Chondrocyte (in vitro differentiated cells): ENCODE data around the gene ACSL5. TPM values are rescaled to one million over a fixed set of nuclear protein-coding genes. Genes with fewer than 3 reads are reported as not detected.
"Not testable (repeated sequence)": the region's sequence is repeated elsewhere in the genome, so short reads cannot be mapped to it uniquely, and the experiment has no call there.

Experiments used
- DNase-seq: peaks from one replicate; pipeline ENCODE4 v3.0.0; 2021; ENCODE audit warnings: mixed read lengths, low spot score
- H3K27ac Mint-ChIP-seq: one replicate; pipeline ENCODE4 v1.8.0; 2021; ENCODE audit warnings: mild to moderate bottlenecking, moderate library complexity, mixed read lengths; ENCODE audit not compliant: unreplicated experiment
- H3K27me3 Mint-ChIP-seq: 2 replicates; pipeline ENCODE4 v1.8.0; 2021; ENCODE audit warnings: low read depth, mixed read lengths
- H3K36me3 Mint-ChIP-seq: 2 replicates; pipeline ENCODE4 v1.8.0; 2021; ENCODE audit warnings: low read depth, mixed read lengths
- H3K4me1 Mint-ChIP-seq: 2 replicates; pipeline ENCODE4 v1.8.0; 2021; ENCODE audit warnings: low read depth, mild to moderate bottlenecking, mixed read lengths
- H3K4me3 Mint-ChIP-seq: one replicate; pipeline ENCODE4 v1.8.0; 2021; ENCODE audit warnings: mild to moderate bottlenecking, moderate library complexity, mixed read lengths; ENCODE audit not compliant: unreplicated experiment
- H3K9me3 Mint-ChIP-seq: 2 replicates; pipeline ENCODE4 v1.8.0; 2021; ENCODE audit warnings: low read depth, mixed read lengths
- total RNA-seq: library from RNA; stranded (reverse); gene quantifications from 3 replicates; pipeline ENCODE4 v1.2.1, GENCODE V29; 2021
- TF ChIP-seq, protein P1 (sequence below): fragments of 200-600 bp; sonication (generic); IDR thresholded peaks from 2 replicates; pipeline ENCODE4 v1.5.0; 2021; ENCODE audit warnings: antibody characterized with exemption, mild to moderate bottlenecking, moderate library complexity

The ACSL5 gene
- total RNA-seq, 1 donor from 2014 or later, result 0.27 TPM

DNA sequence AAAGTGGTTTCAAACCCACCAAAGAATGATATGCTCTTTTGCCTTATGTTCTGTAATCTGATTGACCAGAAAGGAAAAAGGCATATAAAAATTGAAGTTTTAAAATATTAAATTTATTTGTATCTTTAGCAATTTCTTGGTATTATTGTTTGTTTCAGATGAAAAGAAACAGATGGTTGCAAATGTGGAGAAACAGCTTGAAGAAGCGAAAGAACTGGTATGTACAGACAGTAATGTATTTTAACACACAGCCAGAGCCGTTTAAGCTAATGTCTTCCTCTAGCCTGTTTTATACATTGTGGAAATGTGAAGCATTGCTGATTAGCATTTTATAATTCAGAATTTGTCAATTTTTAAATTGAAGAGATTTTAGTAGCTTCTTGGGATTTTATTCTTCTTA lies 86.5 kb downstream of the ACSL5 start:
- TF ChIP-seq, protein P1, sequence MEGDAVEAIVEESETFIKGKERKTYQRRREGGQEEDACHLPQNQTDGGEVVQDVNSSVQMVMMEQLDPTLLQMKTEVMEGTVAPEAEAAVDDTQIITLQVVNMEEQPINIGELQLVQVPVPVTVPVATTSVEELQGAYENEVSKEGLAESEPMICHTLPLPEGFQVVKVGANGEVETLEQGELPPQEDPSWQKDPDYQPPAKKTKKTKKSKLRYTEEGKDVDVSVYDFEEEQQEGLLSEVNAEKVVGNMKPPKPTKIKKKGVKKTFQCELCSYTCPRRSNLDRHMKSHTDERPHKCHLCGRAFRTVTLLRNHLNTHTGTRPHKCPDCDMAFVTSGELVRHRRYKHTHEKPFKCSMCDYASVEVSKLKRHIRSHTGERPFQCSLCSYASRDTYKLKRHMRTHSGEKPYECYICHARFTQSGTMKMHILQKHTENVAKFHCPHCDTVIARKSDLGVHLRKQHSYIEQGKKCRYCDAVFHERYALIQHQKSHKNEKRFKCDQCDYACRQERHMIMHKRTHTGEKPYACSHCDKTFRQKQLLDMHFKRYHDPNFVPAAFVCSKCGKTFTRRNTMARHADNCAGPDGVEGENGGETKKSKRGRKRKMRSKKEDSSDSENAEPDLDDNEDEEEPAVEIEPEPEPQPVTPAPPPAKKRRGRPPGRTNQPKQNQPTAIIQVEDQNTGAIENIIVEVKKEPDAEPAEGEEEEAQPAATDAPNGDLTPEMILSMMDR, result no peak
- Mint-ChIP-seq H3K27ac (no peak overlapping the region), H3K4me3 (no peak overlapping the region), H3K27me3 (no peaks in the 10 kb centered on the region), H3K4me1 (peaks cover 8% of the 10 kb centered on the region), H3K36me3 (peaks cover 12% of the 10 kb centered on the region), H3K9me3 (peaks cover 3% of the 10 kb centered on the region)
- no peak for DNase-seq

DNA sequence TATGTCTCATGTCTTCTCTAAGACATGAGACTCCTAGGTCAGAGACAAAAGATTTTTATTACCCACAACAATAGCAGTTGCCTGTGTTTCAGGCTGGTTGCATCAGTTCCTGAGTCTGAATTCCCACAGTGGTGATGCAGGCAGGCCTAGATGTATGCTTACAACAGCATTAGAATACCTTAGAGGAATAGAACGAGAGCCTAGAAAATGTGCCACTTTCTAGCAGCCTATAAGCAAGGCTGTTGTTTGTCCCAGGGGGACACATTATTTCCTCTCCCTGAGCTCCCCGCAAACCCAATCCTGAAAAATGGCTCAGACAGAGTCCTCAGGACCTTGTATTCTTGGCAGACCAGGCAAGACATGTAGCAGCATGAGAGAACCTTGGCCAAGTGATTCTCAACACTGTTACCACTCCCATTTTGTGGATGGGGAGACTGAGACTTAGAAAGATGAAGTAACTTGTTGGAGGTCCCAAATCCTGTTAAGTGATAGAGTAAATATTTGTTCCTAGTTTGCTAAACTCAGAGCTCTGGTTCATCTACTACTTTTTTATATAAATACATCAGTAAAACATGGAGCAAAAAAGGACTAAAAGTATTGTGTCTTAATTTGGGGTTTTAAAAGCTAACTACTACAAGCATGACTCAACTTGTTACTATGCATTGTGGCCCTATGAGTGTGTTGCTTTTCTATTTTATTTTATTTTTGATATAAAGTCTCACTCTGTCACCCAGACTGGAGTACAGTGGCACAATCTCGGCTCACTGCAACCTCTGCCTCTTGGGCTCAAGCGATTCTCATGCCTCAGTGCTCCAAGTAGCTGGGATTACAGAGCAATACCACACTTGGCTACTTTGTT lies 87.3 kb downstream of the ACSL5 start:
- H3K27me3 Mint-ChIP-seq, result no peaks in the 10 kb centered on the region
- H3K4me1 Mint-ChIP-seq, result peaks cover 8% of the 10 kb centered on the region
- no peak overlapping the region for H3K4me3 Mint-ChIP-seq
- H3K36me3 Mint-ChIP-seq, result peaks cover 14% of the 10 kb centered on the region
- H3K9me3 Mint-ChIP-seq, result peaks cover 5% of the 10 kb centered on the region
- TF ChIP-seq, protein P1, result no peak
- no peak for DNase-seq
- peak overlapping the region; percentile 79 for H3K27ac Mint-ChIP-seq

DNA sequence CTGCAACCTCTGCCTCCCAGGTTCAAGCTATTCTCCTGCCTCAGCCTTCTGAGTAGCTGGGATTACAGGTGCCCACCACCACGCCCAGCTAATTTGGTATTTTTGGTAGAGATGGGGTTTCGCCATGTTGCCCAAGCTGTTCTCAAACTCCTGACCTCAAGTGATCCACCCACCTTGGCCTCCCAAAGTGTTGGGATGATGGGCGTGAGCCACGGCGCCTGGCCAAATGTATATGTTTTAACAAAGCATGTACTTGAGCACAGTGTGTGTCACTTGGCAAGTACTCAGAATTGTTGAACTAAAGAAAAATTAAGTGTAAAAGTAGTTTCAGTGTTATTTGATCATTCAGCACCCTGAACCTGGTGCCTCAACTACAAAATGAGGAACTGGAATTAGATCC lies 90.2 kb downstream of the ACSL5 start:
- H3K27me3 Mint-ChIP-seq, H3K4me3 Mint-ChIP-seq, H3K4me1 Mint-ChIP-seq, DNase-seq, H3K9me3 Mint-ChIP-seq, H3K27ac Mint-ChIP-seq: not testable (repeated sequence)
- H3K36me3 Mint-ChIP-seq, result peaks cover 17% of the 10 kb centered on the region

DNA sequence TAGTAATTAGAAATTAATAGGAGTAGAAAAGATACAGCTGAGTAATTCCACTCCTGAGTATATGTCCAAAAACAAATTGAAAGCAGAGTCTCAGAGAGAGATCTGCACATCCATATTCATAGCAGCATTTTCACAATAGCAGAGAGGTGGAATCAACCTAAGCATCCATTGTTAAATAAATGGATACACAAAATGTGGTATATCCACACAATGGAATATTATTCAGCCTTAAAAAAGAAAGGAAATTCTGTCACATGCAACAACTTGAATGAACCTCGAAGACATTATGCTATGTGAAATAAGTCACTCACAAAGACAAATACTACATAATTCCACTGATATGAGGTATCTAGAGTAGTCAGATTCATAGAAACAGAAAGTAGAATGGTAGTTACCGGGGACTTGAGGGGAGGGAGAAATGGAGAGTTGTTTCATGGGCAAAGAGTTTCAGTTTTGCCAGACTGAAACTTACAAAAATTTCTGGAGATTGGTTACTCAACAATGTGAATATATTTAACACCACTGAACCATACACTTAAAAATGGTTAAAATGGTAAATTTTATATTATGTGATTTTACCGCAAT lies 91.5 kb downstream of the ACSL5 start:
- H3K27ac Mint-ChIP-seq, result no peak overlapping the region
- H3K27me3 Mint-ChIP-seq, result no peaks in the 10 kb centered on the region
- H3K36me3 Mint-ChIP-seq, result peaks cover 17% of the 10 kb centered on the region
- TF ChIP-seq, protein P1, result no peak
- DNase-seq, result no peak
- H3K4me1 Mint-ChIP-seq, result peaks cover 5% of the 10 kb centered on the region
- no peak overlapping the region for H3K4me3 Mint-ChIP-seq
- H3K9me3 Mint-ChIP-seq, result peaks cover 5% of the 10 kb centered on the region

DNA sequence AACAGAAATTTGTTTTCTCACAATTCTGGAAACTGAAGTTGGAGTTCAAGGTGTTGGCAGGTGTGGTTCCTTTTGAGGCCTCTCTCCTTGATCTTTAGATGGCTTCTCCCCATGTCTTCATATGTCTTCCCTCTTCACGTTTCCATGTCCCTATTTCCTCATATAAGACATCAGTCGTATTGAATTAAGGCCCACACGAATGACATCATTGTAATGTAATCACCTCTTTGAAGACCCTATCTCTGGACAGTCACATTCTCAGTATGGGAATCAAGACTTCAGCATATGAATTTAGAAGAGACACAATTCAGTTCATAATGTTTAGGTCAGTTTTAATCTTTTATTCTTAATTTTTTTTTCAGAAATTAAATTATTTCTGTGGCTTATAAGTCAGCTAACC lies 92.9 kb downstream of the ACSL5 start:
- peaks cover 16% of the 10 kb centered on the region for H3K36me3 Mint-ChIP-seq
- H3K27ac Mint-ChIP-seq, result no peak overlapping the region
- TF ChIP-seq, protein P1, result no peak
- no peak for DNase-seq
- H3K4me1 Mint-ChIP-seq, result peaks cover 2% of the 10 kb centered on the region
- no peak overlapping the region for H3K4me3 Mint-ChIP-seq
- peaks cover 5% of the 10 kb centered on the region for H3K9me3 Mint-ChIP-seq
- no peaks in the 10 kb centered on the region for H3K27me3 Mint-ChIP-seq
